ENCODE measurements around the gene SPACA4. TPM values are rescaled to one million over a fixed set of nuclear protein-coding genes. Genes with fewer than 3 reads are reported as not detected.

Gene SPACA4
- total and polyA plus RNA-seq, 9 of the 15 experiments (the other 6 are each of a cell fraction or from before 2014, with no cell fraction given) = not detected

DNA sequence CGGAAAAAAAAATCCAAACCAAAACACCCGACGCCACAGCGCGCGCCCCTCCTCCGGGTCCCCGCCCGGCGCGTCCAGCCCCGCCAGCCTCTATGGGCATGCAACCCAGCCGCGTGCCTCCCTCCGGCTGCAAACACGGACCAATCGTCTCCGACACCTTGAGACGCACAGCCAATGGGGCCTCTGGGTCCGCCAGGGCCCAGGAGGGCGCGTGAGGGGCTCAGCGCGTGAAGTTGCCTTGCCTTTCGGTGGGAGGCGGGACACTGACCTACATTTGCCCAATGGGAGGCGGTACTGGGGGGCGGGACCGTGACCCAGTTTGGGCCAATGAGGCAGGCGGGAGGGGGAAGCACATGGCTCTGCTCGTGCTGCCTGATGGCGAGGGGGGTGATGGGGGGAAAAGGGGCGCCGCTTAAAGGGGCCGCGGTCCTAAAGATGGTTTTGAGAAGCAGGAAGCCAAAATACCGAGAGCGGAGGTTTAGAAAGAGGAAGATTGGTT lies 31.0 kb downstream of the SPACA4 start (continued):
- TF ChIP-seq, protein P1, sequence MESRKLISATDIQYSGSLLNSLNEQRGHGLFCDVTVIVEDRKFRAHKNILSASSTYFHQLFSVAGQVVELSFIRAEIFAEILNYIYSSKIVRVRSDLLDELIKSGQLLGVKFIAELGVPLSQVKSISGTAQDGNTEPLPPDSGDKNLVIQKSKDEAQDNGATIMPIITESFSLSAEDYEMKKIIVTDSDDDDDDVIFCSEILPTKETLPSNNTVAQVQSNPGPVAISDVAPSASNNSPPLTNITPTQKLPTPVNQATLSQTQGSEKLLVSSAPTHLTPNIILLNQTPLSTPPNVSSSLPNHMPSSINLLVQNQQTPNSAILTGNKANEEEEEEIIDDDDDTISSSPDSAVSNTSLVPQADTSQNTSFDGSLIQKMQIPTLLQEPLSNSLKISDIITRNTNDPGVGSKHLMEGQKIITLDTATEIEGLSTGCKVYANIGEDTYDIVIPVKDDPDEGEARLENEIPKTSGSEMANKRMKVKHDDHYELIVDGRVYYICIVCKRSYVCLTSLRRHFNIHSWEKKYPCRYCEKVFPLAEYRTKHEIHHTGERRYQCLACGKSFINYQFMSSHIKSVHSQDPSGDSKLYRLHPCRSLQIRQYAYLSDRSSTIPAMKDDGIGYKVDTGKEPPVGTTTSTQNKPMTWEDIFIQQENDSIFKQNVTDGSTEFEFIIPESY (CRISPR knock-in tag; IDR thresholded peaks at IDR 0.05) = peak; percentile 97
- TF ChIP-seq, protein P2, sequence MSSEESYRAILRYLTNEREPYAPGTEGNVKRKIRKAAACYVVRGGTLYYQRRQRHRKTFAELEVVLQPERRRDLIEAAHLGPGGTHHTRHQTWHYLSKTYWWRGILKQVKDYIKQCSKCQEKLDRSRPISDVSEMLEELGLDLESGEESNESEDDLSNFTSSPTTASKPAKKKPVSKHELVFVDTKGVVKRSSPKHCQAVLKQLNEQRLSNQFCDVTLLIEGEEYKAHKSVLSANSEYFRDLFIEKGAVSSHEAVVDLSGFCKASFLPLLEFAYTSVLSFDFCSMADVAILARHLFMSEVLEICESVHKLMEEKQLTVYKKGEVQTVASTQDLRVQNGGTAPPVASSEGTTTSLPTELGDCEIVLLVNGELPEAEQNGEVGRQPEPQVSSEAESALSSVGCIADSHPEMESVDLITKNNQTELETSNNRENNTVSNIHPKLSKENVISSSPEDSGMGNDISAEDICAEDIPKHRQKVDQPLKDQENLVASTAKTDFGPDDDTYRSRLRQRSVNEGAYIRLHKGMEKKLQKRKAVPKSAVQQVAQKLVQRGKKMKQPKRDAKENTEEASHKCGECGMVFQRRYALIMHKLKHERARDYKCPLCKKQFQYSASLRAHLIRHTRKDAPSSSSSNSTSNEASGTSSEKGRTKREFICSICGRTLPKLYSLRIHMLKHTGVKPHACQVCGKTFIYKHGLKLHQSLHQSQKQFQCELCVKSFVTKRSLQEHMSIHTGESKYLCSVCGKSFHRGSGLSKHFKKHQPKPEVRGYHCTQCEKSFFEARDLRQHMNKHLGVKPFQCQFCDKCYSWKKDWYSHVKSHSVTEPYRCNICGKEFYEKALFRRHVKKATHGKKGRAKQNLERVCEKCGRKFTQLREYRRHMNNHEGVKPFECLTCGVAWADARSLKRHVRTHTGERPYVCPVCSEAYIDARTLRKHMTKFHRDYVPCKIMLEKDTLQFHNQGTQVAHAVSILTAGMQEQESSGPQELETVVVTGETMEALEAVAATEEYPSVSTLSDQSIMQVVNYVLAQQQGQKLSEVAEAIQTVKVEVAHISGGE (CRISPR knock-in tag; IDR thresholded peaks at IDR 0.05) = no peak; a peak in 1 of 6 replicates
- TF ChIP-seq ZNF232 (CRISPR knock-in tag; IDR thresholded peaks at IDR 0.05) (peak; percentile 98), ZC3H11A (IDR thresholded peaks at IDR 0.05; ENCODE audit: low read depth, low read length) (no peak), ZNF445 (CRISPR knock-in tag; IDR thresholded peaks at IDR 0.05; ENCODE audit: low read depth) (no peak), ZNF41 (CRISPR knock-in tag; conservative IDR thresholded peaks at IDR 0.05) (no peak), ZNF785 (CRISPR knock-in tag; IDR thresholded peaks at IDR 0.05) (no peak), ESRRB (CRISPR knock-in tag; IDR thresholded peaks at IDR 0.05; ENCODE audit: borderline replicate concordance) (no peak), ZNF699 (CRISPR knock-in tag; IDR thresholded peaks at IDR 0.05; ENCODE audit: insufficient replicate concordance) (no peak), ERF (CRISPR knock-in tag; IDR thresholded peaks at IDR 0.05) (no peak), BDP1 (IDR thresholded peaks at IDR 0.05; ENCODE audit: insufficient read depth, insufficient read length) (no peak)
- TF ChIP-seq, protein P3, sequence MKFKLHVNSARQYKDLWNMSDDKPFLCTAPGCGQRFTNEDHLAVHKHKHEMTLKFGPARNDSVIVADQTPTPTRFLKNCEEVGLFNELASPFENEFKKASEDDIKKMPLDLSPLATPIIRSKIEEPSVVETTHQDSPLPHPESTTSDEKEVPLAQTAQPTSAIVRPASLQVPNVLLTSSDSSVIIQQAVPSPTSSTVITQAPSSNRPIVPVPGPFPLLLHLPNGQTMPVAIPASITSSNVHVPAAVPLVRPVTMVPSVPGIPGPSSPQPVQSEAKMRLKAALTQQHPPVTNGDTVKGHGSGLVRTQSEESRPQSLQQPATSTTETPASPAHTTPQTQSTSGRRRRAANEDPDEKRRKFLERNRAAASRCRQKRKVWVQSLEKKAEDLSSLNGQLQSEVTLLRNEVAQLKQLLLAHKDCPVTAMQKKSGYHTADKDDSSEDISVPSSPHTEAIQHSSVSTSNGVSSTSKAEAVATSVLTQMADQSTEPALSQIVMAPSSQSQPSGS (CRISPR knock-in tag; IDR thresholded peaks at IDR 0.05) = no peak
- TF ChIP-seq, protein P4, sequence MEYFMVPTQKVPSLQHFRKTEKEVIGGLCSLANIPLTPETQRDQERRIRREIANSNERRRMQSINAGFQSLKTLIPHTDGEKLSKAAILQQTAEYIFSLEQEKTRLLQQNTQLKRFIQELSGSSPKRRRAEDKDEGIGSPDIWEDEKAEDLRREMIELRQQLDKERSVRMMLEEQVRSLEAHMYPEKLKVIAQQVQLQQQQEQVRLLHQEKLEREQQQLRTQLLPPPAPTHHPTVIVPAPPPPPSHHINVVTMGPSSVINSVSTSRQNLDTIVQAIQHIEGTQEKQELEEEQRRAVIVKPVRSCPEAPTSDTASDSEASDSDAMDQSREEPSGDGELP (CRISPR knock-in tag; IDR thresholded peaks at IDR 0.05; ENCODE audit: borderline replicate concordance) = peak; percentile 84
- TF ChIP-seq, protein P5, sequence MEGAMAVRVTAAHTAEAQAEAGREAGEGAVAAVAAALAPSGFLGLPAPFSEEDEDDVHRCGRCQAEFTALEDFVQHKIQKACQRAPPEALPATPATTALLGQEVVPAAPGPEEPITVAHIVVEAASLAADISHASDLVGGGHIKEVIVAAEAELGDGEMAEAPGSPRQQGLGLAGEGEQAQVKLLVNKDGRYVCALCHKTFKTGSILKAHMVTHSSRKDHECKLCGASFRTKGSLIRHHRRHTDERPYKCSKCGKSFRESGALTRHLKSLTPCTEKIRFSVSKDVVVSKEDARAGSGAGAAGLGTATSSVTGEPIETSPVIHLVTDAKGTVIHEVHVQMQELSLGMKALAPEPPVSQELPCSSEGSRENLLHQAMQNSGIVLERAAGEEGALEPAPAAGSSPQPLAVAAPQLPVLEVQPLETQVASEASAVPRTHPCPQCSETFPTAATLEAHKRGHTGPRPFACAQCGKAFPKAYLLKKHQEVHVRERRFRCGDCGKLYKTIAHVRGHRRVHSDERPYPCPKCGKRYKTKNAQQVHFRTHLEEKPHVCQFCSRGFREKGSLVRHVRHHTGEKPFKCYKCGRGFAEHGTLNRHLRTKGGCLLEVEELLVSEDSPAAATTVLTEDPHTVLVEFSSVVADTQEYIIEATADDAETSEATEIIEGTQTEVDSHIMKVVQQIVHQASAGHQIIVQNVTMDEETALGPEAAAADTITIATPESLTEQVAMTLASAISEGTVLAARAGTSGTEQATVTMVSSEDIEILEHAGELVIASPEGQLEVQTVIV (CRISPR knock-in tag; IDR thresholded peaks at IDR 0.05; ENCODE audit: borderline replicate concordance) = no peak
- TF ChIP-seq, protein P6, sequence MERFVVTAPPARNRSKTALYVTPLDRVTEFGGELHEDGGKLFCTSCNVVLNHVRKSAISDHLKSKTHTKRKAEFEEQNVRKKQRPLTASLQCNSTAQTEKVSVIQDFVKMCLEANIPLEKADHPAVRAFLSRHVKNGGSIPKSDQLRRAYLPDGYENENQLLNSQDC (CRISPR knock-in tag; IDR thresholded peaks at IDR 0.05) = no peak
